Epidermal melanocyte (primary cell): ENCODE results near the gene PIGB.
"Not testable (repeated sequence)": the region's sequence is repeated elsewhere in the genome, so short reads cannot be mapped to it uniquely, and the experiment has no call there.

Source experiments
- DNase-seq: peaks from one replicate; pipeline ENCODE4 v3.0.0; 2011; ENCODE audit warnings: low spot score; ENCODE audit not compliant: insufficient read length

Gene PIGB

GRCh38 chr15:55297315-55297714, 21.7 kb upstream of the PIGB start:
- DNase-seq, result no peak

- DNase-seq, result not testable (repeated sequence)
Measured at GRCh38 chr15:55302801-55303200, 16.2 kb upstream of the PIGB start.

DNA sequence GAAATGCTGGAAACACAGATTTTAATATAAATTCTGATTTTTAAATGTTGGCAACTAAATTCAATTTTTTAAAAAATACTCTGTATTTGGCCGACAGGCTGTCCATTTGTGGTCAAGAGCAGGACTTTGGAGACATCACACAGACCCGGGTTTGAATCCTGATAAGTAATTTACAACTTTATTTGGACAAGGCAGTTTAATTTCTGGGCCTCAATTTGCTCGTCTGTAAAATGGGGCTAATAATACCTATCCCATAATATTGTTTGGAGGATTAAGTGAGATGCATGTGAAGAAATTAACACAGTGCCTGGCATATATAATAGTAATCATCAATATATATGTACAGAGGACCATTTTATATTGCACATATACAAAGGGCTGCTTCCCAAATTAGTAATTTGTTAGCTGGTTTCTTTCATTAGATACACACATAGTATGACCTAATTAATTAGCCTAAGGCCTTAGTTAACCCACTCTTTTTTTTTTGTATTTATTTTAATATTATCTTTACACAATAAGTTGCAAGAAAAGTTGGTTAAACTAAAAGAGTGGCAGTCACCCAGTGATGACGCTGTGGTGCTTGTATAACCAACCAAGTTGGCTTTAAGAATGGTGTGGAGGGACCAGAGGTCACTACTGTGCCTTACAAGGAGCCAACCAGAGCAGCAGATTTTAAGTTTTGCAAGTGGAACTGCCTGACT, 665 bp downstream of the PIGB start:
- DNase-seq, result no peak

- DNase-seq, result peak; percentile 23
Measured at GRCh38 chr15:55320238-55320550, 1.2 kb downstream of the PIGB start.

DNA sequence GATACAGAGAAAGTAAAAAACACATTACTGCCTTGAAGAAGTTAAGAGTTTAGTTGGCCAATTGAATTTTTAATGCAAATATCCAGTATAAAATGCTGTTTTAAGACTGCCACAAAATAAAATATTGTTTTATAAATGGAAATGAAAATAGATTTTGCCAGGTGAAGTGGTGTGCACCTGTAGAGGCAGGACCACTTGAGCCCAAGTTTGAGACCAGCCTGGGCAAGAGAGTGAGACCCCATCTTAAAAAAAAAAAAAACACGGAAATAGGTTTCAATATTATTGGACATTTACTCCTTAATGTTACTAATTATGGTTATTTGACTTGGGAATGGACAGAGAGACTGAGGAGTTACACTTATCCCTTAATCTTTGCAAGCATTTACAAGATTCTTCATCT, 1.9 kb downstream of the PIGB start:
- DNase-seq, result no peak

DNA sequence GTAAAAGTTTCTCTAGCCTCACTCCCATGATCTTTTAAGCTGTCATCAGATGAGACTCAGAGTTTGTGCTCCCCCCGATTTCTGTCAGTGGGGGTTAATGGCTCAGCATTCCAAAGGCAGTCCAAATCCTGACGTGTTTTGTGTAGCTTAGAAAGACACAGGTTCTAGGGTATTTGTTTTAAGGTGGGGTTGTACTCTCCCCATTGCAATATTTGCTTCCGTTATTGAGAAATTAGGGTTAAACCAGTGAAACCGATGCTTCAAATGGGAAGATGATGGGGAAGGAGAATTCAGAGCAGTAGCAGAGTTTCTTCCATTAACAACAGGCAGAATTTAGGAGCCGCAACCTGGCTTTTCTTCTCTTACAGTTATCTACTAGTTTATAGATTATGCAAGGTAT, 3.4 kb downstream of the PIGB start:
- no peak for DNase-seq

DNA sequence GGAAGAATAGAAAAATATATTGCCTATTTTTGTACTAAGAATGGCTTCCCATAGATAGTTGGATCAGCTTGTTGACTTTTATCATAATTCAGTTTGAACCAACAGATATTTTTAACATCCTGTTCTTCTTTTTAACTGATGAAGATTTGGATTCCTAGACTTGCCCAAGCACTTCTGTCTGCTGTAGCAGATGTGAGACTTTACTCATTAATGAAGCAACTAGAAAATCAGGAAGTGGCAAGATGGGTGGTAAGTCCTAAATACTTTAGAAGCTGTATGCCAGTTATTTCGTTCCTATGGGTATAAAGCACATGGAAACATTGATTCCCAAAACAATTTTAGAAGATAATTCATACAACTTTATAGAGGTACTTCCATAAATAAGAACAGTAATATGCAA, 8.4 kb downstream of the PIGB start:
- no peak for DNase-seq

- DNase-seq, result no peak
Measured at GRCh38 chr15:55334371-55334770, 15.3 kb downstream of the PIGB start.

GRCh38 chr15:55334997-55335396, 16.0 kb downstream of the PIGB start:
- DNase-seq, result no peak

- DNase-seq, result no peak
Measured at GRCh38 chr15:55337160-55337559, 18.1 kb downstream of the PIGB start.

GRCh38 chr15:55343168-55343567, 24.1 kb downstream of the PIGB start:
- no peak for DNase-seq

- DNase-seq, result no peak
Measured at GRCh38 chr15:55344206-55344605, 25.2 kb downstream of the PIGB start.

GRCh38 chr15:55348281-55348778, 29.3 kb downstream of the PIGB start:
- no peak for DNase-seq

DNA sequence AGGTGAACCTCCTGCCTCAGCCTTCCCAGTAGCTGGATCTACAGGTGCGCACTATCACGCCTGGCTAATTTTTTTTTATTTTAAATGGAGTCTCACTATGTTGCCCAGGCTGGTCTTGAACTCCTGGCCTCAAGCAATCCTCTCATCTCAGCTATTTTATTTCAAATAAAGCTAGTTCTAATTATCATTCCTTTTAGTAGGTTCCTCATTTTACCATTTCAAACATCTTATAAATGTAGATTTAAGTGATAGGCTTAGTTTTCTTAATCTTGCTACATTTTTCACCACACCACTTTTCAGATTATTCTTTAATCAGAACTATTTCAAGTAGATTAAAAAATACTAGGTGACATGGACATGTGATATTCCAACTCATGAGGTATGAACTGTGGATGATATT, 30.3 kb downstream of the PIGB start:
- no peak for DNase-seq

GRCh38 chr15:55353025-55353424, 34.0 kb downstream of the PIGB start:
- no peak for DNase-seq

DNA sequence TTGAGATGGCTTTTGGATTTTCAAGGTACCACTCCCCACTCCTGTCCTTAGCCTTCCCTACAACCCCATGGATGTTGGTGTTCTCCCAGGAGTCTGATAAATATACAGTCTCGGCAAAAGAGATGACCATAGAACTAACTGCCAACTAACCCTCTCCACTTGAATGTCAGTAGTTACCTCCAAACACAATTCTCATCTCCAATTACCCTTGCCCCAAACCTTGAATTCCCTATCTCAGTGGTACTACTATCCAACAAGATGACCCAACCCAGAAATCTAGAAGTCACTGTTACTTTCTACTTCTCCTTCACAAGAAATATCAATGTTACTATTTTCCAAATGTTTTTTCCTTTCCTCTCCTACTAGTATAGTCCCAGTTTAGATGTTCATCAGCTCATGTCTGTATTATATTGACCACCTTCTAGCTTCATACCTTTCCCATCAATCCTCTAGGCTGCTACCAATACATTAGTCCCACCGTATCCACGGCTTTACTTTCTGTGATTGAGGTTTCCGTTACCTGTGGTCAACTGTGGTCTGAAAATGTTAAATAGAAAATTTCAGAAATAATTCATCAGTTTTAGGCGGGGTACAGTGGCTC, 38.1 kb downstream of the PIGB start:
- no peak for DNase-seq

- no peak for DNase-seq
Measured at GRCh38 chr15:55357774-55358173, 38.8 kb downstream of the PIGB start.

DNA sequence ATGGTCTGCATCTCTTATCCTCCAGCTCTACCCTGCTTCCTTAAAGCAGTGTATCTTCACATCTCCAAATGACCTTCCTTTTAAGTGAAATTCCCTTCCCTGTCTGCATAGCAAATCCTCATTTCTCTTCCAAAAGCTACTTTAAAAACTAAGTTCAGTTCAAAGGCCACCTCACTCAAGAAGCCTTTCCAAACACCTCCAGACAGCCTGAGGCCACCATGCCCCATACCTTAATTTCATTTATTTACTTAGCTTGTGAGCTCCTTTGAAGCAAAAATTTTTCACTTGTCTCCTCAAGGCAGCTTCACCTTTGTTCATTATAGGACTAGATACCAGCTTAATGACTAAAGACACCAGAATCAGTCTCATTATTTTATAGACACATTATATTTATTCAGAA, 39.4 kb downstream of the PIGB start:
- no peak for DNase-seq

DNA sequence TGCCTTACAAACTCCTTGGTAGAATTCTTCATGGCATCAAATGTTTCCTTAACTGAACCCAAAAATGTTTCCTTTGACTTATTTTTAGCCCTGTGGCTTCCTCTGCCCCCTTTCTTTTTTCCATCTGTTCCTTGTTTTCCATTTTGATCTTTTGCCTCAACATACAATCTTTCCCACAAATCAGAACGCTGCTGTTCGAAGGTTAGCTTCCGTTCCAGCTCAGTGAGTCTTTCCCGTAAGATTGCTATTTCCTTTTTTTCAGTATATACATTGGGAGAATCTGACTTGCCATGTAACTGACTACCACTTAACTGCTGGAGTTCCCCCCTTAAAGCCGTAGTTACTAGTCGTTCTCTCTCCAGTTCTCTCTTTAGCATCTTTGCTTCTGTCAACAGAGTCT, 41.2 kb downstream of the PIGB start:
- no peak for DNase-seq

GRCh38 chr15:55361048-55361447, 42.0 kb downstream of the PIGB start:
- DNase-seq, result no peak

- no peak for DNase-seq
Measured at GRCh38 chr15:55362641-55363040, 43.6 kb downstream of the PIGB start.

DNA sequence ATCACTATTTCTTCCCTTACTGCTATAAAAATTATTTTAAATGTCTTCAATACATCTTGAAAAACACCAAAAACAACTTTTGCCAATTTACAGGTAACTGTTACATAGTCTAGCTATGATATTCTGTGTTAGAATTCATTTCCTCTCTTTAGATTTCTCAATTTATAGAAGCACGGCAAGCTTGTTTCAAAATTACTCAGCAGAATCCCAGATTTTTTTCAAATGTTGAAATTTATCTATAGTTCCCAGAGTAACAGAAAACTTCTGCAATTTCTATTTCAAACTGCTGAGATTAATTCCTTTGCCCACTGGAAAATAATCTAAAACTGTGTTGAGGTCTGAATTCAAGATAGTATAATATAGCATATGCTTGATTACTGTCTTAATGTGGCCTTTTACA, 48.0 kb downstream of the PIGB start:
- DNase-seq, result no peak

DNA sequence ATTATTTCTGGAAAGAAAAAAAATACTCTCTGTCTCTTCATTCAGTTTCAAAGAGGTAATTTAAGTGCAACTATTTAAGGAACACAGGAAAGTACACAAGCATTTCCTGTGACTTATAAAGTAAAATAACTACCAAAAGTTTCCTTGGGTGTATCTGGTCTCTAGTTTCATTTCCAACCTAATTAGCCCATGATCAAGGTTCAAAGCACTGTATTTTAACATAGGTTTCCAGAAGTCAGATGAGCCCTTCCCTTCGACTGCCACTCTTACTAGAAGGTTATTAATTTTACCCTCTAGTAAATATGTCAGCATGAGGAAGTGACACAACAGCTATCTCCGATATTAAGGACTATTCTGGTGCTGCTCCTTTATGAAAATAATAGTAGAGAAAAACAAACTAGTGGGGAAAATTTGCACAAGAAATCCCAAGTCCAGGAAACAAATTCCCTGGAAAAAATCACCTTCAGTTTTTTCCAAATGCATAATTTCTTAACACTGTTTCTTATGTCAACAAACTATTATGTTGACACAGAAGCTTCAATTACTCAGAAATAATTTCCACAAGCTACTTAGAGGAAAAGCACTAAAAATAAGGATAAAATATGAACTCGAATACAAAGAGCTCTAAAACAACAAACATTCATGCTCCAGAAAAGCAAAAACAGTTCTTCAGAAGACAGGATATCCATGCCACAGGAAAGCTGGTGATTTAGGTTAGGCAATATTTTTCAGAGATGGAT, 53.8 kb downstream of the PIGB start:
- DNase-seq, result no peak
